ENCODE data around the gene SEC14L3.

GRCh38 chr22:30459181-30460052, 12.4 kb downstream of the SEC14L3 start:
- no peak for TF ChIP-seq CTCF (IDR thresholded peaks at IDR 0.05)
- TF ChIP-seq POLR2A (IDR thresholded peaks at IDR 0.05), result no peak
- no peak for TF ChIP-seq EP300 (IDR thresholded peaks at IDR 0.05)

All from ovary (tissue), 3 donors.